Activated B cell treated with CpG ODN at 0.5 μM for 24 hours (primary cell): ENCODE data around the gene RMND5A. TPM values are rescaled to one million over a fixed set of nuclear protein-coding genes. Genes with fewer than 3 reads are reported as not detected.

Experiments used
- ATAC-seq: fragments of 200-7000 bp; cut with Tn5 transposase; one replicate; pipeline ENCODE4 v1.10.0; 2021; ENCODE audit warnings: low read depth, mild to moderate bottlenecking, moderate library complexity
- CTCF ChIA-PET: fragments of 350-600 bp; sonication (Branson Sonifier 250); formaldehyde crosslinking; loops from one replicate; lab custom pipeline; 2021; ENCODE audit warnings: antibody characterized with exemption; lab: Charles Lee
- POLR2A ChIA-PET: fragments of 350-600 bp; sonication (Branson Sonifier 250); formaldehyde crosslinking; loops from one replicate; lab custom pipeline; 2021; ENCODE audit warnings: antibody characterized with exemption; lab: Charles Lee
- DNase-seq: peaks from one replicate; pipeline ENCODE4 v3.0.0; 2022
- H3K27ac Mint-ChIP-seq: one replicate; pipeline ENCODE4 v1.8.0; 2020; ENCODE audit warnings: mixed read lengths
- H3K27me3 Mint-ChIP-seq: one replicate; pipeline ENCODE4 v1.8.0; 2021; ENCODE audit warnings: mixed read lengths
- H3K36me3 Mint-ChIP-seq: one replicate; pipeline ENCODE4 v1.8.0; 2021; ENCODE audit warnings: low read depth, mixed read lengths
- H3K4me1 Mint-ChIP-seq: one replicate; pipeline ENCODE4 v1.8.0; 2021; ENCODE audit warnings: mixed read lengths
- H3K4me3 Mint-ChIP-seq: one replicate; pipeline ENCODE4 v1.8.0; 2020; ENCODE audit warnings: mild to moderate bottlenecking, mixed read lengths
- H3K9me3 Mint-ChIP-seq: one replicate; pipeline ENCODE4 v1.8.0; 2020; ENCODE audit warnings: mixed read lengths
- CTCF ChIP-seq: fragments of 200-600 bp; IDR thresholded peaks from one replicate; pipeline ENCODE4 v1.8.0; 2022; ENCODE audit warnings: antibody characterized with exemption, mild to moderate bottlenecking
- intact Hi-C: fragments of 100-400 bp; cut with micrococcal nuclease; formaldehyde crosslinking; loops from one replicate; pipeline ENCODE4 v1.15.1; 2024
- total RNA-seq: library from RNA; stranded (reverse); gene quantifications from 2 replicates; pipeline ENCODE4 v1.2.3, GENCODE V29; 2022

The RMND5A gene
- total RNA-seq, 1 donor from 2014 or later, result 26.9 TPM

GRCh38 chr2:86821842-86822241, 101.8 kb downstream of the RMND5A start:
- POLR2A ChIA-PET, result interaction anchor here (0.7 kb wide), 1 partner anchor 1237 kb away, joined by 3 read pairs; the partner anchor contains the start of gene VAMP5
- DNase-seq, result no peak

GRCh38 chr2:86822668-86823345, 102.7 kb downstream of the RMND5A start:
- Mint-ChIP-seq H3K27ac (no peak overlapping the region), H3K4me1 (no peaks in the 10 kb centered on the region), H3K36me3 (no peaks in the 10 kb centered on the region), H3K4me3 (no peak overlapping the region), H3K9me3 (peaks cover 6% of the 10 kb centered on the region), H3K27me3 (peaks cover 2% of the 10 kb centered on the region)
- DNase-seq, result no peak
- TF ChIP-seq CTCF, result no peak
- ChIA-PET POLR2A (no interaction called here), CTCF (no interaction called here)
- no peak for ATAC-seq
- intact Hi-C loops, result no loop called here

More at GRCh38 chr2:86821842-86822241, 101.8 kb downstream of the RMND5A start:
- Mint-ChIP-seq H3K36me3 (no peaks in the 10 kb centered on the region), H3K9me3 (peaks cover 6% of the 10 kb centered on the region), H3K27ac (no peak overlapping the region), H3K27me3 (no peaks in the 10 kb centered on the region), H3K4me1 (no peaks in the 10 kb centered on the region), H3K4me3 (no peak overlapping the region)
- ATAC-seq, result no peak
- intact Hi-C loops, result no loop called here
- no peak for TF ChIP-seq CTCF
- CTCF ChIA-PET, result no interaction called here

GRCh38 chr2:86825036-86825692, 105.1 kb downstream of the RMND5A start:
- ATAC-seq (no peak), DNase-seq (no peak)
- H3K36me3 Mint-ChIP-seq, result no peaks in the 10 kb centered on the region
- H3K4me1 Mint-ChIP-seq, result no peaks in the 10 kb centered on the region
- H3K27me3 Mint-ChIP-seq, result peaks cover 2% of the 10 kb centered on the region
- ChIA-PET CTCF (no interaction called here), POLR2A (interaction anchor here (0.6 kb wide), 1 partner anchor 38 kb away, joined by 4 read pairs; no protein-coding TSS in a partner anchor)
- intact Hi-C loops, result no loop called here
- no peak for TF ChIP-seq CTCF
- peaks cover 6% of the 10 kb centered on the region for H3K9me3 Mint-ChIP-seq
- H3K4me3 Mint-ChIP-seq, result no peak overlapping the region
- H3K27ac Mint-ChIP-seq, result no peak overlapping the region

GRCh38 chr2:86825693-86826381, 105.7 kb downstream of the RMND5A start:
- no peak for ATAC-seq
- Mint-ChIP-seq H3K9me3 (peaks cover 6% of the 10 kb centered on the region), H3K27me3 (peaks cover 2% of the 10 kb centered on the region), H3K36me3 (no peaks in the 10 kb centered on the region), H3K27ac (no peak overlapping the region), H3K4me3 (no peak overlapping the region), H3K4me1 (no peaks in the 10 kb centered on the region)
- TF ChIP-seq CTCF, result no peak
- ChIA-PET POLR2A (interaction anchor here (0.6 kb wide), 1 partner anchor 39 kb away, joined by 4 read pairs; no protein-coding TSS in a partner anchor), CTCF (no interaction called here)
- no peak for DNase-seq
- intact Hi-C loops, result no loop called here

GRCh38 chr2:86826951-86827350, 106.9 kb downstream of the RMND5A start:
- peaks cover 6% of the 10 kb centered on the region for H3K9me3 Mint-ChIP-seq
- no peaks in the 10 kb centered on the region for H3K36me3 Mint-ChIP-seq
- H3K27ac Mint-ChIP-seq, result no peak overlapping the region
- ChIA-PET CTCF (no interaction called here), POLR2A (no interaction called here)
- H3K4me1 Mint-ChIP-seq, result no peaks in the 10 kb centered on the region
- ATAC-seq (no peak), DNase-seq (no peak)
- peaks cover 4% of the 10 kb centered on the region for H3K27me3 Mint-ChIP-seq
- no peak for TF ChIP-seq CTCF
- no peak overlapping the region for H3K4me3 Mint-ChIP-seq
- intact Hi-C loops, result no loop called here
